Measurements from ENCODE around the gene ARHGEF28. TPM values are rescaled to one million over a fixed set of nuclear protein-coding genes. Genes with fewer than 3 reads are reported as not detected.

The ARHGEF28 gene
- polyA plus RNA-seq, 1 donor from 2014 or later: not detected

- Histone ChIP-seq H3K4me2 (ENCODE audit: low read length) (no peak overlapping the region), H3K9ac (ENCODE audit: low read length) (no peak overlapping the region), H4K20me1 (ENCODE audit: insufficient read depth) (no peaks in the 10 kb centered on the region), H3K9me3 (ENCODE audit: low read length) (no peaks in the 10 kb centered on the region), H3K36me3 (ENCODE audit: insufficient read depth, low read length) (no peaks in the 10 kb centered on the region), H3K4me3 (ENCODE audit: low read length) (no peak overlapping the region), H3F3A (ENCODE audit: insufficient read depth, low read length, poor library complexity, severe bottlenecking) (no peaks in the 10 kb centered on the region), H3K79me2 (replicated peaks; ENCODE audit: insufficient read depth, low read length) (no peaks in the 10 kb centered on the region), H3K27me3 (ENCODE audit: insufficient read depth, low read depth, low read length) (no peaks in the 10 kb centered on the region), H3K27ac (ENCODE audit: low read length) (no peak overlapping the region), H2AFZ (ENCODE audit: low read depth, low read length) (no peak overlapping the region), H3K9me2 (ENCODE audit: insufficient read depth, low read length) (no peaks in the 10 kb centered on the region)
- TF ChIP-seq EP300 (conservative IDR thresholded peaks at IDR 0.05; ENCODE audit: poor library complexity, severe bottlenecking): no peak
- TF ChIP-seq RAD21 (conservative IDR thresholded peaks at IDR 0.05): no peak
- TF ChIP-seq MXI1 (conservative IDR thresholded peaks at IDR 0.05; ENCODE audit: poor library complexity, severe bottlenecking): no peak
- TF ChIP-seq EZH2 (IDR thresholded peaks at IDR 0.05; ENCODE audit: borderline replicate concordance, insufficient read depth, low read length, poor library complexity, severe bottlenecking): no peak
These were observed 103.3 kb downstream of the ARHGEF28 start for GRCh38 chr5:73729329-73729728.

- no peak overlapping the region for H3K4me2 ChIP-seq (ENCODE audit: low read length)
- H4K20me1 ChIP-seq (ENCODE audit: insufficient read depth): no peaks in the 10 kb centered on the region
- H2AFZ ChIP-seq (ENCODE audit: low read depth, low read length): no peak overlapping the region
- TF ChIP-seq SMC3 (conservative IDR thresholded peaks at IDR 0.05; ENCODE audit: poor library complexity) (no peak), TAF1 (IDR thresholded peaks at IDR 0.05; ENCODE audit: low read depth) (no peak), REST (IDR thresholded peaks at IDR 0.05; ENCODE audit: borderline replicate concordance) (no peak), CTCF (IDR thresholded peaks at IDR 0.05; ENCODE audit: poor library complexity, severe bottlenecking) (no peak), MXI1 (conservative IDR thresholded peaks at IDR 0.05; ENCODE audit: poor library complexity, severe bottlenecking) (no peak), EP300 (conservative IDR thresholded peaks at IDR 0.05; ENCODE audit: poor library complexity, severe bottlenecking) (no peak), EZH2 (IDR thresholded peaks at IDR 0.05; ENCODE audit: borderline replicate concordance, insufficient read depth, low read length, poor library complexity, severe bottlenecking) (no peak), RAD21 (conservative IDR thresholded peaks at IDR 0.05) (no peak), POLR2AphosphoS5 (IDR thresholded peaks at IDR 0.05) (no peak)
- no peaks in the 10 kb centered on the region for H3K27me3 ChIP-seq (ENCODE audit: insufficient read depth, low read depth, low read length)
- H3K36me3 ChIP-seq (ENCODE audit: insufficient read depth, low read length): no peaks in the 10 kb centered on the region
- H3K9me3 ChIP-seq (ENCODE audit: low read length): no peaks in the 10 kb centered on the region
- no peak overlapping the region for H3K4me3 ChIP-seq (ENCODE audit: low read length)
- no peaks in the 10 kb centered on the region for H3K79me2 ChIP-seq (replicated peaks; ENCODE audit: insufficient read depth, low read length)
- H3K9me2 ChIP-seq (ENCODE audit: insufficient read depth, low read length): no peaks in the 10 kb centered on the region
- H3K27ac ChIP-seq (ENCODE audit: low read length): no peak overlapping the region
- no peak overlapping the region for H3K9ac ChIP-seq (ENCODE audit: low read length)
- H3F3A ChIP-seq (ENCODE audit: insufficient read depth, low read length, poor library complexity, severe bottlenecking): no peaks in the 10 kb centered on the region
These were observed 106.0 kb downstream of the ARHGEF28 start for GRCh38 chr5:73732045-73732444.

All from neural cell (in vitro differentiated cells).